PFSK-1 (cell line): Measurements from ENCODE around the gene VPS37C.

ENCODE experiments used
- FOXP2 ChIP-seq: optimal IDR thresholded peaks from 2 replicates; pipeline ENCODE3; 2011; ENCODE audit warnings: borderline replicate concordance, control low read depth, inconsistent platforms; ENCODE audit not compliant: insufficient read depth; ENCODE audit errors: extremely low read length, extremely low read depth
- POLR2AphosphoS5 ChIP-seq: IDR thresholded peaks from 2 replicates; pipeline ENCODE4 v1.6.1; 2012; ENCODE audit warnings: low read depth, mild to moderate bottlenecking, control low read depth, low read length, moderate library complexity
- REST ChIP-seq, 2 experiments: IDR thresholded peaks; 2 replicates each; pipeline versions ENCODE4 v1.6.1 to v1.8.0; 2011 to 2012; ENCODE audit warnings: low read depth in 2 of 2, low read length in 2 of 2, control low read depth in 1 of 2, inconsistent platforms in 1 of 2, mild to moderate bottlenecking in 1 of 2, moderate library complexity in 1 of 2; ENCODE audit not compliant: insufficient read depth in 1 of 2
- SIN3A ChIP-seq: IDR thresholded peaks from 2 replicates; pipeline ENCODE4 v1.6.1; 2012; ENCODE audit warnings: mild to moderate bottlenecking, low read length, moderate library complexity, borderline replicate concordance; ENCODE audit not compliant: insufficient read depth
- TAF1 ChIP-seq: IDR thresholded peaks from 2 replicates; pipeline ENCODE4 v1.6.1; 2012; ENCODE audit warnings: low read length, control low read depth, borderline replicate concordance; ENCODE audit not compliant: insufficient read depth

VPS37C gene

DNA sequence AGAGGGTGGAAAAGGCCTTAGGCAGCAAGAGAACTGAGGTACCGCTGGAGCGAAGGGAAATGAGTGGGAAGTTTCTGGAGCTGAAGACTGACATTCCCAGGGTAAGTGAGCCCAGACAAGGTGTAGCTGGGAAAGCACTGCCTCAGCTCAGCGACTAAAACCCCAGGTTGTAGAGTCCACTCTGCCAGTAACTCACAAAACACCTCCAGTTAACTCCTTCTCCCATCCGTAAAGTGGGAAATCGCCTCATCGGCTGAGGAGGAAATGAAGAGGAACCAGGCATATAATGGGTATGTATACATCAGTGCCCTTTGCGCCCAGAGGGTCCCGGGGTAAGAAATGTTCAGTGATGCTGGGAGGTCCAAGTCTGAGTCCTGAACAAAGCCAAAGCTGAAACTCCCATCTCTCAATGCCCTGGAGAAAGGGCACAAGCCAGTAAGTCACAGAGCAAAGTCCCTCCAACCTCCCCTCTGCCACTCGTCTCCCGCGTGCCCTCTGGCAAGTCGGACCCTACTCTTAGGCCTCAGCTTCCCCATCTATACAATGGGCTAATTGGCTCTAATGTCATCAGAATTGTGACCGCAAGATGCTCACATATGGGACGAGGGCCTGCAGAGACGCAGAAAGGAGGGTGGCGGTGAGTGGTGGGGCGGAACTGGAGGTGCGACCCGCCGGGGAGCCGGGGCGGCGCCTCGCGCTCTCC is 588 bp downstream of the VPS37C start:
- no peak for TF ChIP-seq POLR2AphosphoS5
- no peak for TF ChIP-seq REST (IDR thresholded peaks at IDR 0.05; ENCODE audit: insufficient read depth in 1 of 2, low read depth in 2 of 2, low read length in 2 of 2)
- TF ChIP-seq SIN3A, result no peak
- no peak for TF ChIP-seq FOXP2
- no peak for TF ChIP-seq TAF1

DNA sequence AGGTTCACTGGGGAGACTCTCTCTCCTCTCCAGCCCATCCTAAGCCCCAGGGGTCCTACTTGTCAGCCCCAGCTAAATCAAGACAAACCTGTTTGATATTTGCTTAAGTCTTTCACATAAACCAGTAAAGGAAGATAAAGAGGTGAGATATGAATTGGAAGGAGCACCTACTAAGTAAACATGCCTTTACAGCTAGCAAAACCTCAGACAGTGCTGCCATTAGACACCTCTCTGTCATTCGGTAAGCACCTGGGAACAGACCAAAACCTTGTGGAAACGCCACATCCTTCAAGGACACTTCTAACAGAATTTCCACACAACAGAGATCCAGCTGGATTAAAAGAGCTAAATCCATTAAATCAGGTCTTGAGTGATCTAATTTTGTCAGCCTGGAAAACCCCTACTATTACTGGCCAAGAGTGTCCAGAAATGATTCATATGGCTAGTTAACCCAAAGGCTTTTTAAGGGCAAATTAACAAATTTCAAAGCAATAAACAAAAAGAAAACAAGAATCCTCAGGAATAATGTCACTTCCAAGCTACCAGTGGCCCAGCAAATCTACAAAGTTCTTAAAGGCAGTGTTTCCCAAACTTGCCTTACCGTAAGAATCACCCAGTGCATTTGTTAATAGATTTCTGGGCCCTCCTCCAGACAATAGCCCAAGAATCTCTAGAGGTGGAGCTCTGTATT is 2.4 kb downstream of the VPS37C start:
- TF ChIP-seq POLR2AphosphoS5 (no peak), REST (IDR thresholded peaks at IDR 0.05; ENCODE audit: insufficient read depth in 1 of 2, low read depth in 2 of 2, low read length in 2 of 2) (no peak), TAF1 (no peak), FOXP2 (no peak), SIN3A (no peak)

- TF ChIP-seq TAF1 (no peak), POLR2AphosphoS5 (no peak), SIN3A (no peak), REST (IDR thresholded peaks at IDR 0.05; ENCODE audit: insufficient read depth in 1 of 2, low read depth in 2 of 2, low read length in 2 of 2) (no peak), FOXP2 (no peak)
These were observed 3.5 kb downstream of the VPS37C start for GRCh38 chr11:61157743-61158142.

- TF ChIP-seq FOXP2 (no peak), POLR2AphosphoS5 (no peak), SIN3A (no peak), REST (IDR thresholded peaks at IDR 0.05; ENCODE audit: insufficient read depth in 1 of 2, low read depth in 2 of 2, low read length in 2 of 2) (no peak), TAF1 (no peak)
These were observed 5.5 kb downstream of the VPS37C start for GRCh38 chr11:61155741-61156140.

GRCh38 chr11:61155312-61155711 is 5.9 kb downstream of the VPS37C start:
- no peak for TF ChIP-seq TAF1
- TF ChIP-seq SIN3A, result no peak
- TF ChIP-seq POLR2AphosphoS5, result no peak
- no peak for TF ChIP-seq FOXP2
